Astrocyte (in vitro differentiated cells and primary cell): ENCODE data around the gene TMEM179.

Source experiments
- EZH2 ChIP-seq: IDR thresholded peaks from 2 replicates; pipeline ENCODE4 v1.6.1; 2012; ENCODE audit warnings: mild to moderate bottlenecking, low read length, inconsistent platforms; ENCODE audit not compliant: insufficient read depth
- TF ChIP-seq, protein P1 (sequence below): IDR thresholded peaks from 2 replicates; pipeline ENCODE4 v1.5.1; 2011; ENCODE audit warnings: low read depth, mild to moderate bottlenecking, inconsistent platforms, low read length, moderate library complexity; ENCODE audit not compliant: insufficient read depth

- TF ChIP-seq, protein P1, sequence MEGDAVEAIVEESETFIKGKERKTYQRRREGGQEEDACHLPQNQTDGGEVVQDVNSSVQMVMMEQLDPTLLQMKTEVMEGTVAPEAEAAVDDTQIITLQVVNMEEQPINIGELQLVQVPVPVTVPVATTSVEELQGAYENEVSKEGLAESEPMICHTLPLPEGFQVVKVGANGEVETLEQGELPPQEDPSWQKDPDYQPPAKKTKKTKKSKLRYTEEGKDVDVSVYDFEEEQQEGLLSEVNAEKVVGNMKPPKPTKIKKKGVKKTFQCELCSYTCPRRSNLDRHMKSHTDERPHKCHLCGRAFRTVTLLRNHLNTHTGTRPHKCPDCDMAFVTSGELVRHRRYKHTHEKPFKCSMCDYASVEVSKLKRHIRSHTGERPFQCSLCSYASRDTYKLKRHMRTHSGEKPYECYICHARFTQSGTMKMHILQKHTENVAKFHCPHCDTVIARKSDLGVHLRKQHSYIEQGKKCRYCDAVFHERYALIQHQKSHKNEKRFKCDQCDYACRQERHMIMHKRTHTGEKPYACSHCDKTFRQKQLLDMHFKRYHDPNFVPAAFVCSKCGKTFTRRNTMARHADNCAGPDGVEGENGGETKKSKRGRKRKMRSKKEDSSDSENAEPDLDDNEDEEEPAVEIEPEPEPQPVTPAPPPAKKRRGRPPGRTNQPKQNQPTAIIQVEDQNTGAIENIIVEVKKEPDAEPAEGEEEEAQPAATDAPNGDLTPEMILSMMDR = no peak
- no peak for TF ChIP-seq EZH2
Measured at GRCh38 chr14:104561632-104562495, 42.7 kb downstream of the TMEM179 start.
